AG04450 (cell line): ENCODE measurements around the gene FHIT. TPM values are rescaled to one million over a fixed set of nuclear protein-coding genes. Genes with fewer than 3 reads are reported as not detected.
"Not testable (repeated sequence)": the region's sequence is repeated elsewhere in the genome, so short reads cannot be mapped to it uniquely, and the experiment has no call there.

ENCODE experiments used
- CTCF ChIA-PET: fragments of 300-600, 350-600 bp; formaldehyde crosslinking; extraction: SDS; loops from one replicate; lab custom pipeline; 2022; ENCODE audit warnings: antibody characterized with exemption, inconsistent platforms; lab: Charles Lee
- POLR2A ChIA-PET: fragments of 350-600 bp; formaldehyde crosslinking; extraction: SDS; loops from one replicate; lab custom pipeline; 2021; ENCODE audit warnings: antibody characterized with exemption, inconsistent platforms; lab: Yijun Ruan, JAX
- DNase-seq: peaks from one replicate; pipeline ENCODE4 v3.0.0-alpha.2; 2011; ENCODE audit warnings: low read depth, low spot score
- H3K27ac ChIP-seq: one replicate; pipeline ENCODE4 v1.5.1; 2012; ENCODE audit warnings: low read depth, low read length, control low read depth
- H3K27me3 ChIP-seq: one replicate; pipeline ENCODE4 v1.6.0; 2012; ENCODE audit warnings: low read length; ENCODE audit not compliant: control insufficient read depth, insufficient read depth
- H3K4me3 ChIP-seq: 2 replicates; pipeline ENCODE4 v1.5.1; 2011; ENCODE audit warnings: mild to moderate bottlenecking, low read depth, low read length, control low read depth
- H3K9me3 ChIP-seq: 2 replicates; pipeline ENCODE4 v1.5.1; 2012; ENCODE audit warnings: low read length; ENCODE audit not compliant: control insufficient read depth, insufficient read depth
- CTCF ChIP-seq: IDR thresholded peaks from 2 replicates; pipeline ENCODE4 v1.5.1; 2011; ENCODE audit warnings: low read depth, low read length, control low read depth, inconsistent platforms
- polyA plus RNA-seq: library from polyadenylated mRNA; depleted of rRNA; stranded (reverse); fragments of >200 nt; gene quantifications from 2 replicates; pipeline ENCODE4 v1.2.3, GENCODE V29; 2011

FHIT gene
- polyA plus RNA-seq, 1 experiment, result 0.17 TPM

DNA sequence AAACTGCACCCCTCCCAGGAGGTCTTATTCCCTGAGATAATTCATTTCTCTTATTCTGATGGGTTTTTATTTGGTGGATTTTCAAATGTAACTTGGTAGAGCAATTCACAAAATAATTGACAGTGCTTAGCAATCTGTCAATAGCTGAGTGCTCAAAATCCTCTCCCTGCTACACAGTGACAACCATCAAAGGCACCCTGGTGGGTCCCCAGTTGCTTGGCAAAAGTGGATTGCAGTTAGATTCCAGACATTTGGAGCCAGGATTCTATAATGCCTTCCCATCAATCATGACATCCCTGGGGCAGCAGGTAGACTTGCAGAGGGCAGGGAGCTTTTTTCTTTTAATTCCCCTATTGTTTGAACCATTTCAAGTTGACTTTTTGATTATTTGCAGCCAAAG is 59.0 kb downstream of the FHIT start:
- POLR2A ChIA-PET, result no interaction called here

DNA sequence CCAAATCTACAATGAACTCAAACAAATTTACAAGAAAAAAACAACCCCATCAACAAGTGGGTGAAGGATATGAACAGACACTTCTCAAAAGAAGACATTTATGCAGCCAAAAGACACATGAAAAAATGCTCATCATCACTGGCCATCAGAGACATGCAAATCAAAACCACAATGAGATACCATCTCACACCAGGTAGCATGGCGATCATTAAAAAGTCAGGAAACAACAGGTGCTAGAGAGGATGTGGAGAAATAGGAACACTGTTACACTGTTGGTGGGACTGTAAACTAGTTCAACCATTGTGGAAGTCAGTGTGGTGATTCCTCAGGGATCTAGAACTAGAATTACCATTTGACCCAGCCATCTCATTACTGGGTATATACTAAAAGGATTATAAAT is 61.0 kb downstream of the FHIT start:
- H3K4me3 ChIP-seq, H3K27ac ChIP-seq, H3K9me3 ChIP-seq, POLR2A ChIA-PET, DNase-seq, H3K27me3 ChIP-seq, CTCF ChIA-PET: not testable (repeated sequence)

More for the DNA sequence above, 59.0 kb downstream of the FHIT start:
- no peaks in the 10 kb centered on the region for H3K27me3 ChIP-seq
- H3K27ac ChIP-seq, result no peak overlapping the region
- CTCF ChIA-PET, result no interaction called here
- H3K4me3 ChIP-seq, result no peak overlapping the region
- DNase-seq, result no peak
- no peak for TF ChIP-seq CTCF
- no peaks in the 10 kb centered on the region for H3K9me3 ChIP-seq

DNA sequence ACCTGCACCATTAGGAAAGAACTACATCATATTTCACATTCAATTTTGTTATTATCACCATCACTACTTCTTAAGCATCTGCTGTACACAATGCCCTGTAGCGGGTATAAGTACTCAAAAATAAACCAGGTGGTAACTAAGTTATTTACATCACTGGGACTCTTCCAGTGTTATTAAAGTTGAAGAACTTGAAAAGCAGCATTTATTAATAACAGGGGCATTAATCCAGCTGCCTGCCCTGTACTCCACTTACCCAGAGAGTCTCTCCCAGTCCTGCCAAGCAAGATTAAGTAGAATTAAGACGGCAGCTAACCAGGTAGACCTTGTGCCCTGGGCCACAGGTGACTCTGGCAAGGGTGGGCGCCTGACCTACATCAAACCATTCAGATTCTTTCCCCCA is 65.2 kb downstream of the FHIT start:
- no peaks in the 10 kb centered on the region for H3K27me3 ChIP-seq
- no peak for TF ChIP-seq CTCF
- CTCF ChIA-PET, result no interaction called here

GRCh38 chr3:61184956-61185355 is 66.3 kb downstream of the FHIT start:
- no peak for TF ChIP-seq CTCF
- POLR2A ChIA-PET, result no interaction called here
- H3K27me3 ChIP-seq, result no peaks in the 10 kb centered on the region
- no peak overlapping the region for H3K27ac ChIP-seq
- no peak overlapping the region for H3K4me3 ChIP-seq
- no peaks in the 10 kb centered on the region for H3K9me3 ChIP-seq
- CTCF ChIA-PET, result no interaction called here
- DNase-seq, result no peak

More for the DNA sequence above, 65.2 kb downstream of the FHIT start:
- POLR2A ChIA-PET, result no interaction called here
- H3K9me3 ChIP-seq, result no peaks in the 10 kb centered on the region
- no peak overlapping the region for H3K4me3 ChIP-seq
- no peak overlapping the region for H3K27ac ChIP-seq
- DNase-seq, result no peak

DNA sequence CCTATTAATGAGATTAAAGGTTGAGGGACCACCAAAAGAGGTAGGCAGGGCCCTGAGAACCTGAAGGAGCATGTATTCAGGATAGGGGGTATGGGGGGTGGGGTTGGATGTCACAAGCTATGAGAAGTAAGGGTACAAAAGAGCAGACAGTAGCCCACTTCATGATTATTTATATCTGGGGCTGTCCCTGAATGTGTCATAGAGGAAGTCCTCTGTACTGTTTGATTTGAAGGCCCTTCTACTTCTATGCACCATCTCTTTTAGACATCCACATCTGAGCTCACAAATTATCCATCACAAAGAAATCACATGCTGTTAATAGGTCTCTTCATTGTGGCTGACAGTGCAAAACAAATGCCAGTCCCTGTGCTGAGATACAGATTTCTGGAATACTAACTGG is 68.6 kb downstream of the FHIT start:
- POLR2A ChIA-PET, result no interaction called here
- H3K9me3 ChIP-seq, result no peaks in the 10 kb centered on the region
- CTCF ChIA-PET, result no interaction called here
- H3K4me3 ChIP-seq, result no peak overlapping the region
- no peak overlapping the region for H3K27ac ChIP-seq
- H3K27me3 ChIP-seq, result no peaks in the 10 kb centered on the region
- DNase-seq, result no peak
- TF ChIP-seq CTCF, result no peak

GRCh38 chr3:61181874-61182273 is 69.4 kb downstream of the FHIT start:
- DNase-seq, result no peak
- Histone ChIP-seq H3K4me3 (no peak overlapping the region), H3K27ac (no peak overlapping the region), H3K9me3 (no peaks in the 10 kb centered on the region), H3K27me3 (no peaks in the 10 kb centered on the region)
- POLR2A ChIA-PET, result no interaction called here
- no peak for TF ChIP-seq CTCF
- CTCF ChIA-PET, result no interaction called here
